GM12873 (cell line): Measurements from ENCODE around the gene IGF1R.

ENCODE experiments used
- TF ChIP-seq, protein P1 (sequence below): IDR thresholded peaks from 2 replicates; pipeline ENCODE4 v1.5.1; 2012; ENCODE audit warnings: low read depth, mild to moderate bottlenecking, moderate library complexity, low read length, control low read depth; ENCODE audit not compliant: insufficient read depth; ENCODE audit errors: missing control alignments

The IGF1R gene

DNA sequence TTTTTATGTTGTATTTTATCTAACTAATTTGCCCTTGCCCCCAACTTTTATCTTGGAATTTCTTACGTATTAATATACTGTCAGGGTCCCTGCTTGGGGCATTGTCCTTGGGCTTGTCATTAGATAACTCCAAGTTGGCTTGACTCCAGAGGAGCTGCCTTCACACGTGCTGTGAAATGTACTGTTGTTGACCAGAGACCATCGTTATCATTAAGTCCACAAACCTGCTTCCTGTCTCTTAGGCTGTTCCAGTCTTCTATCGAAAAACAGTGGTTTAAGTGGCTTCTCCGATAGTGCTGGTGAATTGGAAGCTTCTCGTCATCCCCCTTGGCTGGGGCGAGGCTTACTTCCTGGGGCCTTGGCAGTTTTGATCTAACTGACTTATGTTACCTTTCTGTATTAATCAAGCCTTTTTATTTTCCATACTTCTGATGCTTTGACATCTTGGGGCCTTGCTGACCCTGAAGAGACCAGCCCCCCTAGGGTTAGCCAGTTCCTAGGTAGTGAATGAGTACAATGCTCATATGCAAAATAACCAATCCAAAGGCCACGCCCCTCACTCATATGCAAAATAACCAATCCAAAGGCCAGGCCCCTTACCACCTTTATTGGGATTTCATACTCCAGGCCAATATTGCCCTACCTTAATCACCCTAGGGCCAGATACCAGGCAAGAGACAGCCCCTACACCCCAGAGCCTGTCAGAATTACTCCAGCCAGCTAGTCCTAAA, 164.5 kb downstream of the IGF1R start:
- TF ChIP-seq, protein P1, sequence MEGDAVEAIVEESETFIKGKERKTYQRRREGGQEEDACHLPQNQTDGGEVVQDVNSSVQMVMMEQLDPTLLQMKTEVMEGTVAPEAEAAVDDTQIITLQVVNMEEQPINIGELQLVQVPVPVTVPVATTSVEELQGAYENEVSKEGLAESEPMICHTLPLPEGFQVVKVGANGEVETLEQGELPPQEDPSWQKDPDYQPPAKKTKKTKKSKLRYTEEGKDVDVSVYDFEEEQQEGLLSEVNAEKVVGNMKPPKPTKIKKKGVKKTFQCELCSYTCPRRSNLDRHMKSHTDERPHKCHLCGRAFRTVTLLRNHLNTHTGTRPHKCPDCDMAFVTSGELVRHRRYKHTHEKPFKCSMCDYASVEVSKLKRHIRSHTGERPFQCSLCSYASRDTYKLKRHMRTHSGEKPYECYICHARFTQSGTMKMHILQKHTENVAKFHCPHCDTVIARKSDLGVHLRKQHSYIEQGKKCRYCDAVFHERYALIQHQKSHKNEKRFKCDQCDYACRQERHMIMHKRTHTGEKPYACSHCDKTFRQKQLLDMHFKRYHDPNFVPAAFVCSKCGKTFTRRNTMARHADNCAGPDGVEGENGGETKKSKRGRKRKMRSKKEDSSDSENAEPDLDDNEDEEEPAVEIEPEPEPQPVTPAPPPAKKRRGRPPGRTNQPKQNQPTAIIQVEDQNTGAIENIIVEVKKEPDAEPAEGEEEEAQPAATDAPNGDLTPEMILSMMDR: no peak

DNA sequence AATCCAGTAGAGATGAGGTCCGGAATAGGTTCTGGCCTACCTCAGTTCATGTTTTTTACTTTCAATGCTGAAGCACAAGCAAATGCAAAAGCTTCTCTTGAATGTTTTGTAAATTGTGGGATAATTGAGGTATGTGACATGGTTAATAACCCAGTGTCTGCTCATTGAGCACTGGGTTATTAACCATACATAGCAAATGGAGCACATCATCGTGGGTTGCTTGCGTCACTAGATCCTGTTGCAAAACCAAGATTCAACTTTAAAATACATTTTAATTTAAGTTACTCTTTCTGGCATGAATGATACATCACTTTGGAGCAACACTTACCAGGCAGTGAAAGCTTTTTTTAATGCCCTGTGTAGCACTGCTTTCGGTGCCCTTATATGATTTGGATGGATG, 165.6 kb downstream of the IGF1R start:
- TF ChIP-seq, protein P1: no peak

DNA sequence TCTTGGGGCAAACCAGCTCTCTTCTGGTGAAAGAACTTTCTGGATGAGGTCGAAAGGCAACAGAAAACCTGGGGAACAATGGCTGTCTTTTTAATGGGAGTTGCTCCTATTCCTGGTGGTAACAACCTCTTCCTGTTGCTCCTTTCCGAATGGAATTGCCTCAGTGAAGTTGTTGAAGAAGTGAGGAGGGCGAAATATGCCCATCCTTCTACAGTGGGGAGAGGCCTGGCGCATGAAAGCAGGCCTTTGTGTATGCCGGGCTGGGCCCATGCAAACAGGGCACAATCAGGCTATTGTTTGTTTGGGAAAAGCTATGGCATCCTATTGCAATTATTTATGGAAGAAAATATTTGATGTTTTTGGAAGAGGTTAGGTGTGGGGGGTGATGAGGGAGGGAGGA, 166.9 kb downstream of the IGF1R start:
- TF ChIP-seq, protein P1: no peak

DNA sequence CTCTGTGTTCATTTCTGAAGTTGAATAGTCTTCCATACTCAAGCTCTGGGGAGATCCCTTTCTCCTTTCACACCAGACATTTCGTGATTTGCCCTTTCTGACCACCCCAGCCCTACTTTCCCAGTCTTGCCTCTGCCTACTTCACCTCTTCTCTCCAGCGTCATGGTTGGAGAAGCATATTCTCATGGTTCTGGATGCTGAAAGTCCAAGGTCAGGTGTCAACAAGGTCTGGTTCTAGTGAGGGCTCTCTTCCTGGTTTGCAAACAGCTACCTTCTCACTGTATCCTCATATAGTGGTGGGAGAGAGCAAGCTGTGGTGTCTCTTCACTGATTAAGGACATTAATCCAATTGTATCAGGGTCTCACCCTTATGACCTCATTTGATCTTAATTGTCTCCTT, 169.4 kb downstream of the IGF1R start:
- TF ChIP-seq, protein P1: no peak

DNA sequence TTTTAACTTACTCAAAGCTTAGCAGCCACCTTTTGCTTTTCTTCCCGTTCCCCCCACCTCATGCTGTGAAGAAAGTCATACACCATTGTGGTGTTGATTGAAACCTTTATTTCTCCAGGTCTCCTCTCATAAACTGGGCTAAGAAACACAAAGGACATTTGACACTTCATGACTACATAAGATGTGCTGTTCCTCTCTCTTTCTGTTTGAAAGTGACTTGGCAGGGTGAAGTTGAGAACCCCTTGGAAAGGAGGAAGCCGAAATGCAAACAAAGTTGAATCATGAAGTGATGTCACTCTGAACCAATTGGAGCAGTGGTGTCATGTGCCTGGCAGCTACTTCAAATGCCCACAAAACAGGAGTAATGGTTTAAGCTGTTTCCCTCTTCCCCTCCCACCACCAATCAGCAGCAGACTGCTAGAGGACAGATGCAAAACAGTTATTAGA, 174.7 kb downstream of the IGF1R start:
- TF ChIP-seq, protein P1: no peak

DNA sequence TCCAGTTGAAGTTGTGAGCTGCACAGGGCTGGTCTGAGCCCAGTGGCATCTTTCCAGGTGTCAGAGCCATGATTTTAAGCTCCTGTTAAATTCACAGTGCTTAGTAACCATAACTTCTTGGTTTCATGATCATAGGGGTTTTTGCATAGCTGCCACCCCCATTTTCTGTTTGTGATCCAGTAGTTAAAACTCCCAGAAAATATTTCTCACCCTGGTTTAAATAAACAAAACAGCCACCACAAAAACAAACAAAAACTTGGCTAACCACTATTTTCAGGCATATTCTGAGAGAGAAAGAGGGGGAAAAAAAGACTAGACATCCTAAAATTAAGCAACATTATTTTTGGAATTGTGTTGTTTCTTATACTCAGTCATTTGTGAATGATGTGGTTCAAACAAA, 175.3 kb downstream of the IGF1R start:
- TF ChIP-seq, protein P1: no peak

DNA sequence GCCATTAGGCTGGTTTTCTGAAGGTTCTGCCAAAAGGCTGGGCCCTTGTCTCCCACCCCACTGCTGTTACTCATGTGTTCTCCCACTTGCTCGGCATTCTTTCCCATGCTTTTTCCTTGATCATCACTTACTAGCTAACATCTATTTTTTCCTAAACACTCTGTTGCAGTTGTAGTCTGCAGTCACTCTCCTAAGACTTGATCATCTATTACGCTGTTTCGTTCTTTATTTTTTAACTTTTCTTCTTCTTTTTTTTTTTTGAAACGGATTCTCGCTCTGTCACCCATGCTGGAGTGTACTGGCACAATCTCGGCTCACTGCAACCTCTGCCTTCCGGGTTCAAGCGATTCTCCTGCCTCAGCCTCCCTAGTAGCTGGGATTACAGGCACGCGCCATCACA, 176.3 kb downstream of the IGF1R start:
- TF ChIP-seq, protein P1: no peak
